HG02623 (cell line): ENCODE results near the gene EML6.

Experiments used
- ATAC-seq: cut with Tn5 transposase; IDR thresholded peaks from one replicate; pipeline ENCODE4 v1.9.1; 2021; ENCODE audit warnings: moderate library complexity; ENCODE audit not compliant: unreplicated experiment

EML6 gene

GRCh38 chr2:55012672-55013484, 289.4 kb downstream of the EML6 start:
- ATAC-seq: no peak

GRCh38 chr2:55013936-55014335, 290.5 kb downstream of the EML6 start:
- ATAC-seq: no peak

- no peak for ATAC-seq
These were observed 291.8 kb downstream of the EML6 start for GRCh38 chr2:55014962-55015939.

- no peak for ATAC-seq
These were observed 294.0 kb downstream of the EML6 start for GRCh38 chr2:55017428-55017827.

GRCh38 chr2:55017880-55018279, 294.4 kb downstream of the EML6 start:
- ATAC-seq: no peak

- ATAC-seq: no peak
These were observed 295.2 kb downstream of the EML6 start for GRCh38 chr2:55018619-55019018.

GRCh38 chr2:55019526-55020258, 296.2 kb downstream of the EML6 start:
- no peak for ATAC-seq
